KMS-11 (cell line): ENCODE results near the gene RAPGEF6.
"Not testable (repeated sequence)": the region's sequence is repeated elsewhere in the genome, so short reads cannot be mapped to it uniquely, and the experiment has no call there.

Source experiments
- H2AFZ ChIP-seq: fragments of 200-600 bp; sonication (generic); 2 replicates; pipeline ENCODE4 v1.6.1; 2016; ENCODE audit warnings: antibody characterized with exemption, mixed run types, low read depth
- H3K27ac ChIP-seq: fragments of 200-600 bp; sonication (generic); 2 replicates; pipeline ENCODE4 v1.6.1; 2016; ENCODE audit warnings: mild to moderate bottlenecking, mixed run types
- H3K27me3 ChIP-seq: fragments of 200-600 bp; sonication (generic); 2 replicates; pipeline ENCODE4 v1.6.1; 2017; ENCODE audit warnings: mild to moderate bottlenecking, low read depth, mixed run types, moderate library complexity; ENCODE audit not compliant: insufficient read depth
- H3K36me3 ChIP-seq: fragments of 200-600 bp; sonication (generic); 2 replicates; pipeline ENCODE4 v1.6.1; 2017; ENCODE audit warnings: mild to moderate bottlenecking, mixed run types; ENCODE audit not compliant: insufficient read depth
- H3K4me1 ChIP-seq: fragments of 200-600 bp; sonication (generic); 2 replicates; pipeline ENCODE4 v1.6.1; 2016; ENCODE audit warnings: mild to moderate bottlenecking, low read depth, mixed run types; ENCODE audit not compliant: poor library complexity, severe bottlenecking
- H3K4me2 ChIP-seq: fragments of 200-600 bp; sonication (generic); 2 replicates; pipeline ENCODE4 v1.7.0; 2016; ENCODE audit warnings: mild to moderate bottlenecking, mixed run types
- H3K4me3 ChIP-seq: fragments of 200-600 bp; sonication (generic); IDR thresholded peaks from 2 replicates; pipeline ENCODE4 v1.6.1; 2017; ENCODE audit warnings: low read depth, low read length, mixed read lengths; ENCODE audit not compliant: insufficient read depth
- H3K79me2 ChIP-seq: fragments of 200-600 bp; sonication (generic); 2 replicates; pipeline ENCODE4 v1.6.1; 2016; ENCODE audit warnings: low read depth, mixed run types; ENCODE audit not compliant: insufficient read depth
- H3K9ac ChIP-seq: fragments of 200-600 bp; sonication (generic); 2 replicates; pipeline ENCODE4 v1.6.1; 2016; ENCODE audit warnings: mild to moderate bottlenecking, mixed run types
- H4K20me1 ChIP-seq: fragments of 200-600 bp; sonication (generic); 2 replicates; pipeline ENCODE4 v1.6.1; 2016; ENCODE audit warnings: mild to moderate bottlenecking, mixed run types; ENCODE audit not compliant: insufficient read depth
- CTCF ChIP-seq: fragments of 200-600 bp; sonication (generic); conservative IDR thresholded peaks from 2 replicates; pipeline ENCODE4 v1.6.1; 2017; ENCODE audit warnings: low read depth, mild to moderate bottlenecking, antibody characterized with exemption, low read length, moderate library complexity, mixed read lengths

RAPGEF6 gene

GRCh38 chr5:131406076-131406475, 229.0 kb downstream of the RAPGEF6 start:
- no peaks in the 10 kb centered on the region for H3K79me2 ChIP-seq
- H3K27ac ChIP-seq = no peak overlapping the region
- H3K27me3 ChIP-seq = no peaks in the 10 kb centered on the region
- no peak overlapping the region for H3K9ac ChIP-seq
- no peaks in the 10 kb centered on the region for H3K36me3 ChIP-seq
- TF ChIP-seq CTCF = no peak
- H3K4me2 ChIP-seq = no peak overlapping the region
- H4K20me1 ChIP-seq = no peaks in the 10 kb centered on the region
- H3K4me1 ChIP-seq = peaks cover 8% of the 10 kb centered on the region
- no peak overlapping the region for H3K4me3 ChIP-seq
- H2AFZ ChIP-seq = no peak overlapping the region

- Histone ChIP-seq H3K4me3 (no peak overlapping the region), H3K9ac (no peak overlapping the region), H3K36me3 (no peaks in the 10 kb centered on the region), H4K20me1 (no peaks in the 10 kb centered on the region), H3K27ac (no peak overlapping the region), H2AFZ (no peak overlapping the region), H3K79me2 (no peaks in the 10 kb centered on the region), H3K4me2 (no peak overlapping the region), H3K27me3 (no peaks in the 10 kb centered on the region), H3K4me1 (peaks cover 8% of the 10 kb centered on the region)
- no peak for TF ChIP-seq CTCF
Measured at GRCh38 chr5:131405674-131406073, 229.4 kb downstream of the RAPGEF6 start.

GRCh38 chr5:131400585-131400984, 234.4 kb downstream of the RAPGEF6 start:
- Histone ChIP-seq H3K27me3 (no peaks in the 10 kb centered on the region), H3K4me3 (no peak overlapping the region), H4K20me1 (no peaks in the 10 kb centered on the region), H3K9ac (no peak overlapping the region), H3K27ac (no peak overlapping the region), H2AFZ (no peak overlapping the region), H3K4me1 (no peaks in the 10 kb centered on the region), H3K4me2 (no peak overlapping the region), H3K79me2 (no peaks in the 10 kb centered on the region), H3K36me3 (no peaks in the 10 kb centered on the region)
- TF ChIP-seq CTCF = no peak

- H3K4me1 ChIP-seq, H3K4me2 ChIP-seq, H3K79me2 ChIP-seq, H3K36me3 ChIP-seq, H3K27me3 ChIP-seq, H3K4me3 ChIP-seq, H3K27ac ChIP-seq, H2AFZ ChIP-seq, H3K9ac ChIP-seq, H4K20me1 ChIP-seq: not testable (repeated sequence)
Measured at GRCh38 chr5:131399007-131399406, 236.0 kb downstream of the RAPGEF6 start.

- Histone ChIP-seq H3K79me2 (no peaks in the 10 kb centered on the region), H2AFZ (no peak overlapping the region), H4K20me1 (no peaks in the 10 kb centered on the region), H3K27ac (no peak overlapping the region), H3K4me1 (no peaks in the 10 kb centered on the region), H3K27me3 (no peaks in the 10 kb centered on the region), H3K36me3 (no peaks in the 10 kb centered on the region; the same call in 1 of the 2 replicates), H3K4me2 (no peak overlapping the region), H3K9ac (no peak overlapping the region), H3K4me3 (no peak overlapping the region)
- TF ChIP-seq CTCF = no peak
Measured at GRCh38 chr5:131396630-131397273, 238.3 kb downstream of the RAPGEF6 start.
